NCI-H2196 treated with DMSO at 0.1 percent for 48 hours (cell line): ENCODE data around the gene RHOXF2.
"Not testable (repeated sequence)": the region's sequence is repeated elsewhere in the genome, so short reads cannot be mapped to it uniquely, and the experiment has no call there.

Source experiments
- DNase-seq: peaks from one replicate; lab custom pipeline; 2025; ENCODE audit not compliant: unreplicated experiment; lab: John Stamatoyannopoulos, UW

The RHOXF2 gene

GRCh38 chrX:120196626-120197283, 38.3 kb downstream of the RHOXF2 start:
- not testable (repeated sequence) for DNase-seq

GRCh38 chrX:120200851-120201250, 42.4 kb downstream of the RHOXF2 start:
- DNase-seq = no peak

- DNase-seq = no peak
Measured at GRCh38 chrX:120205816-120206753, 47.7 kb downstream of the RHOXF2 start.

GRCh38 chrX:120207009-120207605, 48.7 kb downstream of the RHOXF2 start:
- DNase-seq = no peak

- DNase-seq = no peak
Measured at GRCh38 chrX:120213438-120214265, 55.2 kb downstream of the RHOXF2 start.
